OCI-LY7 (cell line): Measurements from ENCODE around the gene CTNND2. TPM values are rescaled to one million over a fixed set of nuclear protein-coding genes. Genes with fewer than 3 reads are reported as not detected.

Experiments used
- BruUV-seq: library from RNA; stranded (reverse); fragments of 400-500 nt; replicated peaks from 2 replicates; lab custom pipeline; 2021; lab: Mats Ljungman, UMichigan
- CTCF ChIA-PET: fragments of 300-600 bp; sonication (Branson Sonifier 250); formaldehyde crosslinking; loops from one replicate; lab custom pipeline; 2022; ENCODE audit warnings: antibody characterized with exemption; ENCODE audit not compliant: unreplicated experiment; lab: Charles Lee
- POLR2A ChIA-PET: fragments of 300-600 bp; sonication (Branson Sonifier 250); formaldehyde crosslinking; loops from one replicate; lab custom pipeline; 2022; ENCODE audit warnings: antibody characterized with exemption; lab: Charles Lee
- DNase-seq: peaks from one replicate; pipeline ENCODE4 v3.0.0-alpha.2; 2015; ENCODE audit warnings: low spot score
- H2AFZ ChIP-seq: fragments of 200-600 bp; sonication (generic), shearing (Covaris generic); 2 replicates; pipeline ENCODE4 v1.6.1; 2014; ENCODE audit warnings: mild to moderate bottlenecking, antibody characterized with exemption, low read length, moderate library complexity
- H3K27ac ChIP-seq: fragments of 200-600 bp; sonication (generic); 2 replicates; pipeline ENCODE4 v1.5.1; 2014; ENCODE audit warnings: mixed run types, low read depth, mild to moderate bottlenecking, moderate library complexity, low read length, inconsistent platforms; ENCODE audit not compliant: poor library complexity, severe bottlenecking
- H3K36me3 ChIP-seq: fragments of 200-600 bp; sonication (generic); 2 replicates; pipeline ENCODE4 v1.6.1; 2014; ENCODE audit warnings: mild to moderate bottlenecking, antibody characterized with exemption, low read length, moderate library complexity, mixed read lengths; ENCODE audit not compliant: insufficient read depth
- H3K4me1 ChIP-seq: fragments of 200-600 bp; sonication (generic); 2 replicates; pipeline ENCODE4 v1.5.1; 2014; ENCODE audit warnings: mild to moderate bottlenecking, low read length; ENCODE audit not compliant: insufficient read depth, poor library complexity, severe bottlenecking
- H3K4me2 ChIP-seq: fragments of 200-600 bp; sonication (generic); 2 replicates; pipeline ENCODE4 v1.6.1; 2014; ENCODE audit warnings: mild to moderate bottlenecking, low read length
- H3K4me3 ChIP-seq: fragments of 200-600 bp; sonication (generic); 2 replicates; pipeline ENCODE4 v1.5.1; 2014; ENCODE audit warnings: mild to moderate bottlenecking, low read depth, low read length; ENCODE audit not compliant: poor library complexity, severe bottlenecking
- H3K79me2 ChIP-seq: fragments of 200-600 bp; sonication (generic); 2 replicates; pipeline ENCODE4 v1.6.1; 2016; ENCODE audit warnings: low read depth, mild to moderate bottlenecking, low read length, moderate library complexity, mixed read lengths; ENCODE audit not compliant: insufficient read depth
- H3K9me2 ChIP-seq: fragments of 200-600 bp; sonication (generic); 2 replicates; pipeline ENCODE4 v1.6.1; 2016; ENCODE audit warnings: mild to moderate bottlenecking, low read length, mixed read lengths; ENCODE audit not compliant: insufficient read depth
- H3K9me3 ChIP-seq: fragments of 200-600 bp; sonication (generic); 2 replicates; pipeline ENCODE4 v1.6.1; 2014; ENCODE audit warnings: mild to moderate bottlenecking, mixed run types, low read length, mixed read lengths
- H4K20me1 ChIP-seq: fragments of 200-600 bp; sonication (generic); 2 replicates; pipeline ENCODE4 v1.6.1; 2014; ENCODE audit warnings: mild to moderate bottlenecking, antibody characterized with exemption, low read length, moderate library complexity, mixed read lengths; ENCODE audit not compliant: insufficient read depth
- EZH2phosphoT487 ChIP-seq: fragments of 200-600 bp; sonication (generic); IDR thresholded peaks from 2 replicates; pipeline ENCODE4 v1.6.1; 2018; ENCODE audit warnings: low read depth, borderline replicate concordance, mild to moderate bottlenecking, mixed run types, antibody characterized with exemption, low read length, moderate library complexity, mixed read lengths
- intact Hi-C: fragments of 100-400 bp; cut with micrococcal nuclease; formaldehyde crosslinking; loops from one replicate; pipeline ENCODE4 v1.10.0; 2022; ENCODE audit not compliant: unreplicated experiment
- total RNA-seq, 2 experiments: library from RNA; depleted of rRNA in 1 of 2; stranded (reverse); fragments of >200 nt in 1 of 2; shearing (Covaris generic) in 1 of 2; gene quantifications; 2 replicates each; pipeline ENCODE4 v1.2.3, GENCODE V29; 2014 to 2022
- TF ChIP-seq, protein P1 (sequence below): fragments of 200-600 bp; sonication (generic); conservative IDR thresholded peaks from 2 replicates; pipeline ENCODE4 v1.5.1; 2014; ENCODE audit warnings: mild to moderate bottlenecking, antibody characterized with exemption, low read length, moderate library complexity, mixed read lengths

Gene CTNND2
- total RNA-seq, 2 experiments from 2014 or later: not detected

- DNase-seq: no peak
- no peaks in the 10 kb centered on the region for H3K79me2 ChIP-seq
- H3K4me3 ChIP-seq: no peak overlapping the region
- H2AFZ ChIP-seq: no peak overlapping the region
- ChIA-PET CTCF (no interaction called here), POLR2A (no interaction called here)
- TF ChIP-seq EZH2phosphoT487: no peak
- TF ChIP-seq, protein P1, sequence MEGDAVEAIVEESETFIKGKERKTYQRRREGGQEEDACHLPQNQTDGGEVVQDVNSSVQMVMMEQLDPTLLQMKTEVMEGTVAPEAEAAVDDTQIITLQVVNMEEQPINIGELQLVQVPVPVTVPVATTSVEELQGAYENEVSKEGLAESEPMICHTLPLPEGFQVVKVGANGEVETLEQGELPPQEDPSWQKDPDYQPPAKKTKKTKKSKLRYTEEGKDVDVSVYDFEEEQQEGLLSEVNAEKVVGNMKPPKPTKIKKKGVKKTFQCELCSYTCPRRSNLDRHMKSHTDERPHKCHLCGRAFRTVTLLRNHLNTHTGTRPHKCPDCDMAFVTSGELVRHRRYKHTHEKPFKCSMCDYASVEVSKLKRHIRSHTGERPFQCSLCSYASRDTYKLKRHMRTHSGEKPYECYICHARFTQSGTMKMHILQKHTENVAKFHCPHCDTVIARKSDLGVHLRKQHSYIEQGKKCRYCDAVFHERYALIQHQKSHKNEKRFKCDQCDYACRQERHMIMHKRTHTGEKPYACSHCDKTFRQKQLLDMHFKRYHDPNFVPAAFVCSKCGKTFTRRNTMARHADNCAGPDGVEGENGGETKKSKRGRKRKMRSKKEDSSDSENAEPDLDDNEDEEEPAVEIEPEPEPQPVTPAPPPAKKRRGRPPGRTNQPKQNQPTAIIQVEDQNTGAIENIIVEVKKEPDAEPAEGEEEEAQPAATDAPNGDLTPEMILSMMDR: no peak
- intact Hi-C loops: no loop called here
- no peaks in the 10 kb centered on the region for H4K20me1 ChIP-seq
- H3K4me1 ChIP-seq: no peaks in the 10 kb centered on the region
- no peak overlapping the region for H3K4me2 ChIP-seq
- H3K9me3 ChIP-seq: no peaks in the 10 kb centered on the region
- H3K36me3 ChIP-seq: no peaks in the 10 kb centered on the region
- BruUV-seq: no TSS peak
- no peaks in the 10 kb centered on the region for H3K9me2 ChIP-seq
- H3K27ac ChIP-seq: no peak overlapping the region
Measured at GRCh38 chr5:11082404-11082945, 821.8 kb downstream of the CTNND2 start.

GRCh38 chr5:11076945-11077613 lies 827.2 kb downstream of the CTNND2 start:
- ChIA-PET POLR2A (no interaction called here), CTCF (no interaction called here)
- Histone ChIP-seq H3K9me3 (no peaks in the 10 kb centered on the region), H3K36me3 (no peaks in the 10 kb centered on the region), H4K20me1 (no peaks in the 10 kb centered on the region), H3K9me2 (no peaks in the 10 kb centered on the region), H3K27ac (no peak overlapping the region), H2AFZ (no peak overlapping the region), H3K4me1 (no peaks in the 10 kb centered on the region), H3K4me2 (no peak overlapping the region), H3K79me2 (no peaks in the 10 kb centered on the region), H3K4me3 (no peak overlapping the region)
- BruUV-seq: no TSS peak
- no peak for TF ChIP-seq EZH2phosphoT487
- TF ChIP-seq, protein P1: no peak
- intact Hi-C loops: no loop called here
- no peak for DNase-seq
